NCI-H128 (cell line): ENCODE data around the gene TMEM131L.

ENCODE experiments used
- DNase-seq: peaks from one replicate; lab custom pipeline; 2025; ENCODE audit not compliant: unreplicated experiment; lab: John Stamatoyannopoulos, UW

The TMEM131L gene

GRCh38 chr4:153472122-153473037 is 6.2 kb downstream of the TMEM131L start:
- DNase-seq, result no peak

- no peak for DNase-seq
Measured at GRCh38 chr4:153474251-153474650, 8.1 kb downstream of the TMEM131L start.

GRCh38 chr4:153476829-153477574 is 10.8 kb downstream of the TMEM131L start:
- DNase-seq, result no peak

GRCh38 chr4:153479101-153479500 is 12.9 kb downstream of the TMEM131L start:
- DNase-seq, result no peak

GRCh38 chr4:153480704-153481103 is 14.5 kb downstream of the TMEM131L start:
- DNase-seq, result no peak

- no peak for DNase-seq
Measured at GRCh38 chr4:153481478-153481877, 15.3 kb downstream of the TMEM131L start.

- DNase-seq, result no peak
Measured at GRCh38 chr4:153483432-153484418, 17.6 kb downstream of the TMEM131L start.

GRCh38 chr4:153485359-153485758 is 19.2 kb downstream of the TMEM131L start:
- DNase-seq, result no peak

GRCh38 chr4:153485860-153486259 is 19.7 kb downstream of the TMEM131L start:
- no peak for DNase-seq

- DNase-seq, result no peak
Measured at GRCh38 chr4:153486281-153487151, 20.4 kb downstream of the TMEM131L start.

GRCh38 chr4:153488006-153488891 is 22.1 kb downstream of the TMEM131L start:
- no peak for DNase-seq

GRCh38 chr4:153489856-153490558 is 23.8 kb downstream of the TMEM131L start:
- DNase-seq, result no peak

GRCh38 chr4:153490985-153491483 is 24.9 kb downstream of the TMEM131L start:
- DNase-seq, result no peak

- no peak for DNase-seq
Measured at GRCh38 chr4:153494562-153494961, 28.4 kb downstream of the TMEM131L start.

- no peak for DNase-seq
Measured at GRCh38 chr4:153495480-153496193, 29.5 kb downstream of the TMEM131L start.

GRCh38 chr4:153497091-153497531 is 31.0 kb downstream of the TMEM131L start:
- DNase-seq, result no peak
